Activated CD8-positive, alpha-beta memory T cell treated with anti-CD3 and anti-CD28 coated beads for 1 hour (primary cell): ENCODE results near the gene CBFB.
"Not testable (repeated sequence)": the region's sequence is repeated elsewhere in the genome, so short reads cannot be mapped to it uniquely, and the experiment has no call there.

Experiments used
- DNase-seq, 2 donors: peaks; one replicate each; pipeline ENCODE4 v3.0.0-alpha.2; 2020; ENCODE audit warnings: low read depth in 1 of 2; ENCODE audit errors: extremely low read depth in 1 of 2

CBFB gene

GRCh38 chr16:67028696-67029253, at the start of gene CBFB:
CBFB (plus strand) TSS chr16:67029149; CDS start chr16:67029408, 259 bp downstream.
- DNase-seq, result peak; percentile 79 to 91

GRCh38 chr16:66983033-66983432, 45.9 kb upstream of the CBFB start:
- DNase-seq, result no peak

GRCh38 chr16:66984892-66985311, 44.0 kb upstream of the CBFB start:
- no peak for DNase-seq

GRCh38 chr16:66986559-66986958, 42.4 kb upstream of the CBFB start:
- no peak for DNase-seq

GRCh38 chr16:66988197-66988788, 40.7 kb upstream of the CBFB start, which contains the start of gene CES4A:
CES4A (plus strand) TSS chr16:66988589; CDS start chr16:66988773, 184 bp downstream.
- no peak for DNase-seq

- DNase-seq, result no peak
These were observed 37.3 kb upstream of the CBFB start for GRCh38 chr16:66991545-66992077.

GRCh38 chr16:66993558-66993957, 35.4 kb upstream of the CBFB start:
- not testable (repeated sequence) for DNase-seq

- no peak for DNase-seq
These were observed 32.5 kb upstream of the CBFB start for GRCh38 chr16:66996324-66996982.

GRCh38 chr16:66996983-66997358, 32.0 kb upstream of the CBFB start:
- DNase-seq, result no peak

GRCh38 chr16:67000384-67001351, 28.3 kb upstream of the CBFB start:
- peak in 1 of 2 donors; percentile 33 for DNase-seq

- DNase-seq, result no peak
These were observed 27.2 kb upstream of the CBFB start for GRCh38 chr16:67001726-67002125.

GRCh38 chr16:67006930-67007658, 21.9 kb upstream of the CBFB start:
- no peak for DNase-seq

GRCh38 chr16:67009158-67009557, 19.8 kb upstream of the CBFB start:
- DNase-seq, result no peak

- no peak for DNase-seq
These were observed 17.7 kb upstream of the CBFB start for GRCh38 chr16:67011274-67011673.

GRCh38 chr16:67013233-67013822, 15.6 kb upstream of the CBFB start:
- DNase-seq, result no peak

- peak in 1 of 2 donors; percentile 46 for DNase-seq
These were observed 14.9 kb upstream of the CBFB start for GRCh38 chr16:67013823-67014633.

GRCh38 chr16:67014634-67015312, 14.2 kb upstream of the CBFB start:
- no peak for DNase-seq

GRCh38 chr16:67015313-67015731, 13.6 kb upstream of the CBFB start:
- no peak for DNase-seq
